Measurements from ENCODE around the gene ABCC1.

The ABCC1 gene

DNA sequence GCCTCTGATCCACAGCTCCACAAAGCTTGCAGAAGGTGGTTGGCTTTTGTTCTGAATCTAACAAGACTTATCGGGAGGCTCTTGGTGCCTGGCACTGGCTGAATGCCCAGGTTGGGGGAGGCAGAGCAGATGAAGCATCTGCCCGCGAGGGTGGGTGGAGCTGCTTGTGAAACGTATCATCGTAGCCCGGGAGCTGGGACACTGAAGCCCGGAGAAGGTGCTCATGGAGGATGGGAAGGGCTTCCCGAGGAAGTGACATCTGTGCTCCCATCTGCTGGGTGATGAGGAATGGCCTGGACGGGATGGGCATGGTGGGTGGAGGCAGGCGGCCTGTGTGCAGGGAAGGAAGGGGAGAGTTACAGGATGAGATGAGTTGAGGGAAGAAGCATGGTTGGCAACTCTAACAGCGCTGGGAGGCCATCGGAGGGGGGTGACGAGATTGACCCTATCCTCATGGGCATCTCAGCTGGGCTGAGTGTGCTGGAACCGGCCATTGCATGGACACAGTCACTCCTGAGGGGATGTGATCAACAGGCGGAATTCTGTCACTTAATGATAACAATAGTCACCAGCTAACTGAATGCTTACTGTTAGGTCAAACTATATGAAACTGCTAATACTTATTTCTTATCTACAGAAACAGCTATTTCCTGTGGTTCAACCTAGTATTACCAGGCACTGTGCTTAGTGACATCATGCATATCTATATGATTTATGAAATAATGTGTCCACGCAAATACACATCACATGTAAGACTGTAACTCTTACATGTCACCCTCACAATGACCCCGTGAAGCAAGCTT lies 171.2 kb downstream of the ABCC1 start:
- no peaks in the 10 kb centered on the region for H3K27me3 ChIP-seq
- DNase-seq: peak; percentile 58
- H3K4me3 ChIP-seq (ENCODE audit: low read depth, low read length): no peak overlapping the region
- H3K4me1 ChIP-seq: peaks cover 7% of the 10 kb centered on the region
- TF ChIP-seq, protein P1, sequence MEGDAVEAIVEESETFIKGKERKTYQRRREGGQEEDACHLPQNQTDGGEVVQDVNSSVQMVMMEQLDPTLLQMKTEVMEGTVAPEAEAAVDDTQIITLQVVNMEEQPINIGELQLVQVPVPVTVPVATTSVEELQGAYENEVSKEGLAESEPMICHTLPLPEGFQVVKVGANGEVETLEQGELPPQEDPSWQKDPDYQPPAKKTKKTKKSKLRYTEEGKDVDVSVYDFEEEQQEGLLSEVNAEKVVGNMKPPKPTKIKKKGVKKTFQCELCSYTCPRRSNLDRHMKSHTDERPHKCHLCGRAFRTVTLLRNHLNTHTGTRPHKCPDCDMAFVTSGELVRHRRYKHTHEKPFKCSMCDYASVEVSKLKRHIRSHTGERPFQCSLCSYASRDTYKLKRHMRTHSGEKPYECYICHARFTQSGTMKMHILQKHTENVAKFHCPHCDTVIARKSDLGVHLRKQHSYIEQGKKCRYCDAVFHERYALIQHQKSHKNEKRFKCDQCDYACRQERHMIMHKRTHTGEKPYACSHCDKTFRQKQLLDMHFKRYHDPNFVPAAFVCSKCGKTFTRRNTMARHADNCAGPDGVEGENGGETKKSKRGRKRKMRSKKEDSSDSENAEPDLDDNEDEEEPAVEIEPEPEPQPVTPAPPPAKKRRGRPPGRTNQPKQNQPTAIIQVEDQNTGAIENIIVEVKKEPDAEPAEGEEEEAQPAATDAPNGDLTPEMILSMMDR (IDR thresholded peaks at IDR 0.05; ENCODE audit: low read depth, low read length): no peak
- no peaks in the 10 kb centered on the region for H3K9me3 ChIP-seq
- peaks cover 89% of the 10 kb centered on the region for H3K36me3 ChIP-seq

DNA sequence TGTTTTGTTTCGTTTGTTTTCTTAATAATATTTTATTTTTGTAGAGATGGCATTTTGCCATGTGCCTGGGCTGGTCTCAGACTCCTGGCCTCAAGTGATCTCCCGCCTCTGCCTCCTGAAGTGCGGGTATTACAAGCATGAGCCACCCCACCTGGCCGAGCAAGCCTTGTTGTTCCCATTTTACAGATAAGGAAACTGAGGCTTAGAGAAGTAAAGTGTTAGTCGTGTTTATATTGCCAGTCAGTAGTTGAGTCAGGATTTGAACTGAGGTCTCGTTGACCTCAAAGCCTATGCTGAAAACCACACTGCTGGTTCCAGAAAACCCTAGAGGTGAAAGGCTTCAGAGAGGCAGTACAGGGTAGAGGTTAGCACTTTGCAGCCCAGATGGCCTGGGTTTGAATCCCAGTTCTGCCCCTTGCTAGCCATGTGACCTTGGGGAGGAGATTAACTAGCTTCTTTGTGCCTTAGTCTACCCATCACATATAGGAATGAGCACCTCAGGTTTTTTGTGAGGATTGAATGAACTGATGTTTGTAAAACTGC lies 171.8 kb downstream of the ABCC1 start:
- Histone ChIP-seq H3K36me3 (peaks cover 89% of the 10 kb centered on the region), H3K4me1 (peaks cover 7% of the 10 kb centered on the region), H3K27me3 (no peaks in the 10 kb centered on the region), H3K9me3 (no peaks in the 10 kb centered on the region), H3K4me3 (ENCODE audit: low read depth, low read length) (no peak overlapping the region)
- TF ChIP-seq, protein P1 (IDR thresholded peaks at IDR 0.05; ENCODE audit: low read depth, low read length): no peak
- DNase-seq: no peak

DNA sequence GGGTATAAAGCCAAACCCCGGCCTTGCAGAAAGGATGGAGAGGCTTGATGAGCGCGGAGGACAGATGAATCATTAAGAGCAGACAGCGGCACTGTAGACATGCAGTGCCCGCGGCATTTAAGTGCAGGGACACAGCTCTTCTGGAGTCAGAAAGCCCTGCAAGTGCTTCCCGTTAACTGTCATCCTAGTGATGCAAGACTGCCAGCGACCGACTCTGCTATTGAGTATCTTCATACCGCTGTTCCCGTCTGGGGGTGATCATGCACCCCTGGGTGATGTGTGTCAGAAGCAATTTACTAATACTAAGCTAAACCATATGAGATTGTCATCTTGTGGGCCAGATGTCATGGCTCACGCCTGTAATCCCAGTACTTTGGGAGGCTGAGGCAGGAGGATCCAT lies 172.8 kb downstream of the ABCC1 start:
- Histone ChIP-seq H3K9me3 (no peaks in the 10 kb centered on the region), H3K36me3 (peaks cover 87% of the 10 kb centered on the region), H3K4me1 (peaks cover 7% of the 10 kb centered on the region), H3K4me3 (ENCODE audit: low read depth, low read length) (no peak overlapping the region), H3K27me3 (no peaks in the 10 kb centered on the region)
- no peak for DNase-seq
- TF ChIP-seq, protein P1 (IDR thresholded peaks at IDR 0.05; ENCODE audit: low read depth, low read length): no peak

DNA sequence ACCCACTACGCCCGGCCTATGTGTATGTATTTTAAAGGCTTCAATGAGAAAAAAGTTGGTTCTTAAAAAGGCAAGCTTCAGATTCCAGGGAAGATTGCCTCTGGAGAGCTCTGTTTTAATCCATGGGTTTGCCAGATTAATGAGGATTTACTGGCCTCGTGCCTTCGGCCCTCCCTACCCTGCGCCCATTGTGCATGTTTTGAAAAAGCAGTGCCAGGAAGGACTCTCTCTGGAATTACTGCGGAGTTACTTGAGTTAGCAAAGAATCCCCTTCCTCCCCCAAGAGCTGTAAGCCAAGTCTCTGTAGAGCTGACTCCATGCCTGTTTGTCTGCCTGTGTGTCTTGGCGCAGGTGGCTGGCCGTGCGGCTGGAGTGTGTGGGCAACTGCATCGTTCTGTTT lies 175.0 kb downstream of the ABCC1 start:
- TF ChIP-seq, protein P1 (IDR thresholded peaks at IDR 0.05; ENCODE audit: low read depth, low read length): no peak
- Histone ChIP-seq H3K4me1 (peaks cover 7% of the 10 kb centered on the region), H3K27me3 (no peaks in the 10 kb centered on the region), H3K9me3 (no peaks in the 10 kb centered on the region), H3K36me3 (peaks cover 87% of the 10 kb centered on the region), H3K4me3 (ENCODE audit: low read depth, low read length) (no peak overlapping the region)
- no peak for DNase-seq

DNA sequence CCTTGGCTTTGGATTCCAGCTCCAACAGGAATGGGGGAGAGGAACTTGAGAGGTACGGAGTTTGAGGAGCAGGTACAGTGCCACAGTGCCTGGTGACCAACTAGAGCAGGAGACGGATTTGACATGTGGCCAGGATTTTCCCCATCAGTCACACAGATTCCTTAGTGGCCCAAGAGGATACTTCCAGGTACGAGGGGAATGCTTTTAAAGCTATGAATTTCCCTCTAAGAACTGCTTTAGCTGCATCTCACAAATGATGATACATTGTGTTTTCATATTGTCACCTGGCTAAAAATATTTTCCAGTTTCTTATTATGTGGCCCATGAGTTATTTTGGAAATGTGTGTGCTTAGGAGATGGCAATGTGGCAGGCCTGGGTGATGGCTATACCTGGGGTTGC lies 175.6 kb downstream of the ABCC1 start:
- Histone ChIP-seq H3K9me3 (no peaks in the 10 kb centered on the region), H3K4me1 (peaks cover 5% of the 10 kb centered on the region), H3K4me3 (ENCODE audit: low read depth, low read length) (no peak overlapping the region), H3K27me3 (no peaks in the 10 kb centered on the region), H3K36me3 (peaks cover 89% of the 10 kb centered on the region)
- TF ChIP-seq, protein P1 (IDR thresholded peaks at IDR 0.05; ENCODE audit: low read depth, low read length): no peak
- no peak for DNase-seq

DNA sequence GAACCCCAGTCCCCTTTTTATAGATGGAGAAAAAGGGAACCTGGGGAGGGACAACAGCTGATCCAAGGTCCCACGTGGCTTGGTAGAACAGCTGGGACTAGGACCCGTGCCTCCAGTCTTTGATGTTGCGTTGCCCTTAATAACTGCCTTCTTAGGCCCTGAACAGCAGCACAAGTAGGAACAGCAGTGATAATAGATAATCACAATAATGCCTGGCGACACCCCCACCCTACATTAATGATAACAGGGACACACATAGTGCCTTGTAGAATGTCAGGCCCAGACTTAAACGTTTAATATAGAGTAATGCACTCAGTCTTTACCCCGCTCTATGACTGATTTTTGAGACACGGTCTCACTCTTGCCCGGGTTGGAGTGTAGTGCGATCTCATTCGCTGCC lies 177.5 kb downstream of the ABCC1 start:
- no peak for DNase-seq
- Histone ChIP-seq H3K27me3 (no peaks in the 10 kb centered on the region), H3K4me1 (no peaks in the 10 kb centered on the region), H3K4me3 (ENCODE audit: low read depth, low read length) (no peak overlapping the region), H3K36me3 (peaks cover 87% of the 10 kb centered on the region), H3K9me3 (no peaks in the 10 kb centered on the region)
- TF ChIP-seq, protein P1 (IDR thresholded peaks at IDR 0.05; ENCODE audit: low read depth, low read length): no peak
